GM12878 (cell line): ENCODE data around the gene FSD1L. TPM values are rescaled to one million over a fixed set of nuclear protein-coding genes. Genes with fewer than 3 reads are reported as not detected.

Source experiments
- ATAC-seq: fragments of 200-7000 bp; cut with Tn5 transposase; 3 replicates; pipeline ENCODE4 v1.9.1; 2020; ENCODE audit warnings: mild to moderate bottlenecking, moderate library complexity
- BruUV-seq: library from RNA; stranded (reverse); fragments of 400-500 nt; replicated peaks from 2 replicates; lab custom pipeline; 2021; lab: Mats Ljungman, UMichigan
- CTCF ChIA-PET: fragments of 300-600 bp; sonication (Branson Sonifier 250); formaldehyde crosslinking; extraction: SDS; loops from one replicate; lab custom pipeline; 2021; ENCODE audit warnings: inconsistent platforms; lab: Yijun Ruan, JAX
- POLR2A ChIA-PET: fragments of 350-600 bp; formaldehyde crosslinking; extraction: SDS; loops from one replicate; lab custom pipeline; 2021; ENCODE audit warnings: inconsistent platforms; lab: Charles Lee
- RAD21 ChIA-PET: fragments of 300-600 bp; sonication (Branson Sonifier 250); formaldehyde crosslinking; loops from one replicate; lab custom pipeline; 2023; ENCODE audit warnings: antibody characterized with exemption; ENCODE audit not compliant: unreplicated experiment; lab: Charles Lee
- SMC1A ChIA-PET: fragments of 300-600 bp; sonication (Branson Sonifier 250); formaldehyde crosslinking; loops from one replicate; lab custom pipeline; 2023; ENCODE audit not compliant: unreplicated experiment, uncharacterized antibody; lab: Charles Lee
- DNase-seq: peaks from one replicate; pipeline ENCODE4 v3.0.0-alpha.2; 2011; ENCODE audit warnings: low read depth, low spot score
- FAIRE-seq: peaks from 3 replicates; lab custom pipeline; 2011; peaks lifted over from hg19 to GRCh38; lab: Jason Lieb, UNC
- H2AFZ ChIP-seq: 2 replicates; pipeline ENCODE4 v1.6.0; 2011; ENCODE audit warnings: low read depth, low read length, control low read depth; ENCODE audit not compliant: control insufficient read depth
- H3K27ac ChIP-seq: 2 replicates; pipeline ENCODE4 v1.5.1; 2011; ENCODE audit warnings: control low read depth; ENCODE audit not compliant: control insufficient read depth, insufficient read depth
- H3K27me3 ChIP-seq, 2 experiments: replicated peaks in 1 of 2; 2 replicates each; pipeline versions ENCODE4 v1.6.0 to v1.6.1; 2011; ENCODE audit warnings: low read length in 1 of 2; ENCODE audit not compliant: control insufficient read depth in 2 of 2, insufficient read depth in 2 of 2
- H3K36me3 ChIP-seq, 2 experiments: 2 replicates each; pipeline ENCODE4 v1.5.1; 2011; ENCODE audit warnings: low read length in 1 of 2; ENCODE audit not compliant: control insufficient read depth in 2 of 2, insufficient read depth in 2 of 2
- H3K4me1 ChIP-seq: 2 replicates; pipeline ENCODE4 v1.6.1; 2011; ENCODE audit warnings: mild to moderate bottlenecking, low read length, moderate library complexity, mixed read lengths; ENCODE audit not compliant: control insufficient read depth, insufficient read depth
- H3K4me2 ChIP-seq: 2 replicates; pipeline ENCODE4 v1.6.0; 2011; ENCODE audit warnings: control low read depth; ENCODE audit not compliant: control insufficient read depth, insufficient read depth
- H3K4me3 ChIP-seq: fragments of 200-600 bp; sonication (generic); 2 replicates; pipeline ENCODE4 v1.5.1; 2016
- H3K79me2 ChIP-seq: 2 replicates; pipeline ENCODE4 v1.6.0; 2011; ENCODE audit warnings: low read length; ENCODE audit not compliant: control insufficient read depth, insufficient read depth
- H3K9ac ChIP-seq: 2 replicates; pipeline ENCODE4 v1.8.0; 2011; ENCODE audit warnings: low read length, control low read depth, mixed read lengths; ENCODE audit not compliant: control insufficient read depth, insufficient read depth
- H3K9me3 ChIP-seq: replicated peaks from 3 replicates; pipeline ENCODE4 v1.5.1; 2011; ENCODE audit warnings: mild to moderate bottlenecking, low read length; ENCODE audit not compliant: control insufficient read depth, insufficient read depth
- H4K20me1 ChIP-seq: 2 replicates; pipeline ENCODE4 v1.6.0; 2011; ENCODE audit not compliant: control insufficient read depth, insufficient read depth
- BACH1 ChIP-seq: fragments of 450-650 bp; IDR thresholded peaks from 2 replicates; pipeline ENCODE4 v1.6.1; 2017; ENCODE audit warnings: mild to moderate bottlenecking, borderline replicate concordance
- BCL11A ChIP-seq: IDR thresholded peaks from 2 replicates; pipeline ENCODE4 v1.6.1; 2011; ENCODE audit warnings: low read depth, low read length
- BMI1 ChIP-seq: fragments of 450-650 bp; IDR thresholded peaks from 2 replicates; pipeline ENCODE4 v1.6.1; 2016; ENCODE audit warnings: mild to moderate bottlenecking, moderate library complexity, borderline replicate concordance
- CBX5 ChIP-seq: sonication (generic); IDR thresholded peaks from 2 replicates; pipeline ENCODE4 v1.6.1; 2016; ENCODE audit warnings: low read depth, moderate library complexity, mild to moderate bottlenecking, inconsistent platforms
- CHD1 ChIP-seq: IDR thresholded peaks from 2 replicates; pipeline ENCODE4 v1.6.1; 2012; ENCODE audit warnings: low read depth, low read length, improper control_type of control experiment
- CREB1 ChIP-seq: IDR thresholded peaks from 2 replicates; pipeline ENCODE4 v1.6.1; 2012; ENCODE audit warnings: low read depth, mild to moderate bottlenecking, inconsistent platforms
- HCFC1 ChIP-seq: fragments of 150-350 bp; IDR thresholded peaks from 2 replicates; pipeline ENCODE4 v1.6.1; 2014; ENCODE audit warnings: low read length
- HDAC6 ChIP-seq: fragments of 200-600 bp; sonication (generic); IDR thresholded peaks from one replicate; pipeline ENCODE4 v1.8.0; 2017; ENCODE audit warnings: antibody characterized with exemption; ENCODE audit not compliant: unreplicated experiment
- KDM1A ChIP-seq: fragments of 200-600 bp; sonication (generic); IDR thresholded peaks from 2 replicates; pipeline ENCODE4 v1.6.1; 2016; ENCODE audit warnings: borderline replicate concordance
- MEF2A ChIP-seq: IDR thresholded peaks from 2 replicates; pipeline ENCODE4 v1.6.1; 2011; ENCODE audit warnings: low read depth, mild to moderate bottlenecking, low read length, moderate library complexity; ENCODE audit not compliant: insufficient read depth
- NR2C1 ChIP-seq: fragments of 450-650 bp; IDR thresholded peaks from 2 replicates; pipeline ENCODE4 v1.6.1; 2017; ENCODE audit warnings: antibody characterized with exemption, mild to moderate bottlenecking, moderate library complexity
- RAD21 ChIP-seq: IDR thresholded peaks from 2 replicates; pipeline ENCODE4 v1.6.1; 2011; ENCODE audit warnings: mild to moderate bottlenecking, low read depth, low read length, moderate library complexity; ENCODE audit not compliant: insufficient read depth
- RCOR1 ChIP-seq: conservative IDR thresholded peaks from 2 replicates; pipeline ENCODE4 v1.6.1; 2012; ENCODE audit warnings: low read depth, low read length, improper control_type of control experiment
- RUNX3 ChIP-seq: IDR thresholded peaks from 2 replicates; pipeline ENCODE4 v1.6.1; 2012; ENCODE audit warnings: low read length, inconsistent platforms
- STAT3 ChIP-seq: IDR thresholded peaks from 2 replicates; pipeline ENCODE4 v1.6.1; 2011; ENCODE audit warnings: low read depth, low read length, improper control_type of control experiment
- SUPT20H ChIP-seq: IDR thresholded peaks from 2 replicates; pipeline ENCODE4 v1.6.1; 2011; ENCODE audit warnings: low read depth, mild to moderate bottlenecking, low read length, moderate library complexity, borderline replicate concordance; ENCODE audit not compliant: control insufficient read depth
- TAF1 ChIP-seq: IDR thresholded peaks from 2 replicates; pipeline ENCODE4 v1.6.1; 2011; ENCODE audit warnings: mild to moderate bottlenecking, low read depth, low read length, borderline replicate concordance
- TARDBP ChIP-seq: IDR thresholded peaks from 2 replicates; pipeline ENCODE4 v1.6.1; 2016; ENCODE audit warnings: borderline replicate concordance
- TCF12 ChIP-seq: IDR thresholded peaks from 2 replicates; pipeline ENCODE4 v1.6.1; 2011; ENCODE audit warnings: low read depth, mild to moderate bottlenecking, low read length
- ZBED1 ChIP-seq: IDR thresholded peaks from 2 replicates; pipeline ENCODE4 v1.6.1; 2016; ENCODE audit warnings: borderline replicate concordance
- ZNF207 ChIP-seq: fragments of 450-650 bp; IDR thresholded peaks from 2 replicates; pipeline ENCODE4 v1.6.1; 2014; ENCODE audit warnings: antibody characterized with exemption, mild to moderate bottlenecking, borderline replicate concordance
- WGBS: methylation state at CpG from one replicate; pipeline ENCODE4 v1.1.6; 2016; ENCODE audit warnings: low lambda C conversion rate; ENCODE audit not compliant: insufficient replicate concordance, insufficient coverage; ENCODE audit errors: missing lambda C conversion rate; 5-methylcytosine and 5-hydroxymethylcytosine counted together
- in situ Hi-C: fragments of 300-500 bp; cut with MboI; formaldehyde crosslinking; loops from 9 replicates; pipeline ENCODE4 v1.14.3; 2018; ENCODE audit warnings: mixed read lengths
- intact Hi-C: fragments of 100-400 bp; cut with micrococcal nuclease; formaldehyde crosslinking; loops from one replicate; pipeline ENCODE4 v1.14.2; 2022; ENCODE audit not compliant: unreplicated experiment
- polyA plus RNA-seq, 11 experiments: library from polyadenylated mRNA; depleted of rRNA in 4 of 11; unstranded in 6 of 11; stranded (reverse) in 5 of 11; fragments of >200 nt; fragmentation: Nextera tagmentation in 4 of 11; fragmentation: Illumina TruSeq in 1 of 11; extraction: Ambion mirVana in 4 of 11; extraction: Trizol in 1 of 11; gene quantifications; 1 replicate in 1 of 11; 2 replicates in 10 of 11; pipeline versions ENCODE4 v1.2.1 to v1.2.3, GENCODE V29; 2011 to 2016; ENCODE audit warnings: inconsistent platforms in 2 of 11, missing spikeins in 2 of 11, low read depth in 1 of 11
- total RNA-seq, 4 experiments: library from RNA; depleted of rRNA in 3 of 4; stranded (reverse); fragments of >200 nt in 3 of 4; fragmentation: Illumina TruSeq in 1 of 4; extraction: Trizol in 1 of 4; gene quantifications; 2 replicates each; pipeline versions ENCODE4 v1.2.1 to v1.2.3, GENCODE V29; 2013 to 2021
- TF ChIP-seq, protein P1 (sequence below): IDR thresholded peaks from 2 replicates; pipeline ENCODE4 v1.6.1; 2011; ENCODE audit warnings: low read depth, mild to moderate bottlenecking, low read length, moderate library complexity, borderline replicate concordance; ENCODE audit errors: extremely low read depth
- TF ChIP-seq, protein P2 (sequence below): fragments of 450-650 bp; IDR thresholded peaks from 2 replicates; pipeline ENCODE4 v1.6.1; 2018; ENCODE audit warnings: borderline replicate concordance, mild to moderate bottlenecking; ENCODE audit not compliant: partially characterized antibody

The FSD1L gene
- total and polyA plus RNA-seq, 10 of the 15 experiments (the other 5 are each of a cell fraction or from before 2014, with no cell fraction given), result 11.9 to 52.4 (median 17.0) TPM

DNA sequence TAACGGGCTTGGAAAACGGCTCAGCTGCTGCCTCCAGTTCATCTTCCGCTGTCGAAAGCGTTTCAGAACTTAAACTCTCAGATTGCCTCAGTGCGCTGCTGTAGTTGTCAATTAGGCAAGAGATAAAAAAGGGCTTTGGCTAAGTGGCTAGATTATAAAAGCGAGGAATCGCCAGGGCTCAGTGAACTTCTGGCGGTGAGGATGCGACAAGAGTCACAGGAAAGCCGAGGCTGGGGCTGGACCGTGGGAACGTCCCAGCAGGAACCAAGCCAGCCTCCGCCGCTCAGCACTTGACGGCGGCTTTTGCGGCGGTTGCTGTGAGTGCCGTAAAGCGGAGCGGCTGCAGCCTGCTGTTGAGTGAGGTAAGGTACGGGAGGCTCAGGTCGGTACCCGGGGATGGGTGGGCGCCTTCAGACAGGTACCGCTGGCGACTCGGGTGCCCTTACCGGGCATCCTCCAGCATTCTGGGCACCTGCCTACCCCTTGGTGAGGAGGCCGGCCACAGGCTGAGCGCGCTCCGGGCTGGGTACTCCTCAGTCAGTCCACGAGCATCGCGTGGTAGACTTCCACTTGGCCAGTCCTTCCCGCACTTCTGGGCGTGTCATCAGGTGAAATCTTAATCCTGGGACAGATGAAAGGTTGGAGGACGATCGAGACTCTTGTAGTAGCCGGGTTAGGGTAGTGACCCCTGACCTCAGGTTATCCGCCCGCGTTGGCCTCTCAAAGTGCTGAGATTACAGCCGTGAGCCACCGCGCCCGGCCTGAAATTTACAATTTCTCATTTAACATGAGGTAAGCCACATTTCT lies 110.2 kb downstream of the FSD1L start, which contains the start of gene FKTN:
Gene FKTN (plus strand): TSS at position 328 of the 807 bp plus-strand sequence. CDS start 16,902 bp downstream, outside the sequence.
- ATAC-seq, result peak; percentile 97
- no peaks in the 10 kb centered on the region for H3K27me3 ChIP-seq
- peaks cover 4% of the 10 kb centered on the region for H3K4me1 ChIP-seq
- DNase-seq, result peak; percentile 67
- ChIA-PET CTCF (interaction anchor here (0.8 to 1.8 kb wide), 3 partner anchors 51 to 160 kb away, joined by 3 read pairs; no protein-coding TSS in a partner anchor), SMC1A (interaction anchor here (0.8 to 2.5 kb wide), 11 partner anchors 10 to 160 kb away, joined by 3 to 14 read pairs (median 4); no protein-coding TSS in a partner anchor), POLR2A (interaction anchor here (0.7 to 1.4 kb wide), 5 partner anchors 16 to 330 kb away, joined by 3 to 6 read pairs (median 3); partner anchors contain the start of gene TMEM38B), RAD21 (interaction anchor here (0.7 to 2.0 kb wide), 5 partner anchors 17 to 140 kb away, joined by 3 to 8 read pairs (median 4); no protein-coding TSS in a partner anchor)
- FAIRE-seq, result peak; percentile 86
- H3K9me3 ChIP-seq, result peaks cover 11% of the 10 kb centered on the region
- peaks cover 15% of the 10 kb centered on the region for H3K79me2 ChIP-seq
- peak within 1 kb of the TSS; percentile 98 for H3K4me2 ChIP-seq
- H3K27ac ChIP-seq, result peak within 1 kb of the TSS; percentile 95
- intact Hi-C loops, result loop anchor here (5.0 to 10.0 kb wide), 3 partner anchors 111 to 783 kb away; partner anchors contain the start of gene FSD1L
- under 1% methylated on average over 49 of the region's 49 CpGs for WGBS
- H4K20me1 ChIP-seq, result no peaks in the 10 kb centered on the region
- in situ Hi-C loops, result no loop called here
- H2AFZ ChIP-seq, result peak within 1 kb of the TSS; percentile 99
- H3K9ac ChIP-seq, result peak within 1 kb of the TSS; percentile 87
- BruUV-seq, result TSS peak; percentile 91
- H3K36me3 ChIP-seq, result no peaks in the 10 kb centered on the region
- H3K4me3 ChIP-seq, result peak within 1 kb of the TSS; percentile 72
- TF ChIP-seq TCF12 (peak; percentile 38; the same call in 1 of the 2 replicates), RCOR1 (no peak), TAF1 (peak; percentile 81), HCFC1 (peak; percentile 53), STAT3 (no peak), CREB1 (peak; percentile 53; the same call in 1 of the 2 replicates), BCL11A (no peak), CHD1 (no peak), RAD21 (no peak), HDAC6 (no peak), NR2C1 (peak; percentile 70), SUPT20H (no peak), BMI1 (no peak), MEF2A (no peak), ZBED1 (no peak), ZNF207 (no peak), KDM1A (no peak), BACH1 (no peak; the same call in 1 of the 2 replicates), RUNX3 (peak; percentile 56), CBX5 (peak; percentile 86; the same call in 1 of the 2 replicates), TARDBP (no peak)
- TF ChIP-seq, protein P1, sequence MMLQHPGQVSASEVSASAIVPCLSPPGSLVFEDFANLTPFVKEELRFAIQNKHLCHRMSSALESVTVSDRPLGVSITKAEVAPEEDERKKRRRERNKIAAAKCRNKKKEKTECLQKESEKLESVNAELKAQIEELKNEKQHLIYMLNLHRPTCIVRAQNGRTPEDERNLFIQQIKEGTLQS, result peak; percentile 94; the same call in 1 of the 2 replicates
- TF ChIP-seq, protein P2, sequence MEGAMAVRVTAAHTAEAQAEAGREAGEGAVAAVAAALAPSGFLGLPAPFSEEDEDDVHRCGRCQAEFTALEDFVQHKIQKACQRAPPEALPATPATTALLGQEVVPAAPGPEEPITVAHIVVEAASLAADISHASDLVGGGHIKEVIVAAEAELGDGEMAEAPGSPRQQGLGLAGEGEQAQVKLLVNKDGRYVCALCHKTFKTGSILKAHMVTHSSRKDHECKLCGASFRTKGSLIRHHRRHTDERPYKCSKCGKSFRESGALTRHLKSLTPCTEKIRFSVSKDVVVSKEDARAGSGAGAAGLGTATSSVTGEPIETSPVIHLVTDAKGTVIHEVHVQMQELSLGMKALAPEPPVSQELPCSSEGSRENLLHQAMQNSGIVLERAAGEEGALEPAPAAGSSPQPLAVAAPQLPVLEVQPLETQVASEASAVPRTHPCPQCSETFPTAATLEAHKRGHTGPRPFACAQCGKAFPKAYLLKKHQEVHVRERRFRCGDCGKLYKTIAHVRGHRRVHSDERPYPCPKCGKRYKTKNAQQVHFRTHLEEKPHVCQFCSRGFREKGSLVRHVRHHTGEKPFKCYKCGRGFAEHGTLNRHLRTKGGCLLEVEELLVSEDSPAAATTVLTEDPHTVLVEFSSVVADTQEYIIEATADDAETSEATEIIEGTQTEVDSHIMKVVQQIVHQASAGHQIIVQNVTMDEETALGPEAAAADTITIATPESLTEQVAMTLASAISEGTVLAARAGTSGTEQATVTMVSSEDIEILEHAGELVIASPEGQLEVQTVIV, result peak; percentile 99
